Stimulated activated naive CD4-positive, alpha-beta T cell (primary cell): ENCODE results near the gene PIP5K1B.

Experiments used
- DNase-seq, 6 experiments: peaks; one replicate each; lab custom pipeline; 2025; lab: John Stamatoyannopoulos, UW

Gene PIP5K1B

DNA sequence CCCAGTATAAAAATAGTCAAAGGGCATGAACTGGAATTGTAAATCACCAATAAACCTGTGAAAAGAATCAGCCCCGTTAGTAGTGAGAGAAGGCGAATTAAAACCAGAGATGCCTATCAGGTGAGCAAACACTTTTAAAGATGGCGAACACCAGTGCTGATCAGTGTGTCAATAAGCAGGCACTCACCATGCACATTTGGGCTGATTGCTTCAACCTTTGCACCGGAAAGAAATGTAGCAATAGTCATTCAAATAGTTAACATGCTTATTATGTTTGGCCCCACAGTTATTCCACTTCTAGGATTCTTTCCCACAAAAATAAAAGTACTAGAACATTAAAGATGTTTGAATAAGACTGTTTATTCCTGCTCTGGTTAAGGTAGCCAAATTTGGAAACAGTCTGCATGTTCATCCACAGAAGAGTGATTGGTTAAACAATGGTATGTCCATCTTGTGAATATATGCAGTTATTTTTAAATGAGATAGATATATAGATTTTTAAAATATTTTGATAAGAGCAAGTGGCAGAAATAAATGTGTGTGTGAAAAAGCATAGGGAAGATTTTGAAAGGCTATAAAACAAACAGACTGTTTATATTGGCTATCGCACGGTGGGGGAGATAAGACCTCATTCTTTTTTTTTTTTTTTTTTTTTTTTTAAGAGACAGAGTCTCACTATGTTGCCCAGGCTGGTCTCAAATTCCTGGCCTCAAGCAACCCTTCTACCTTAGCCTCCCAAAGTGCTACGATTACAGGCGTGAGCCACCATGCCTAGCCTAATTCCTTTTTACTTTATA, 112.2 kb downstream of the PIP5K1B start:
- DNase-seq = no peak

DNA sequence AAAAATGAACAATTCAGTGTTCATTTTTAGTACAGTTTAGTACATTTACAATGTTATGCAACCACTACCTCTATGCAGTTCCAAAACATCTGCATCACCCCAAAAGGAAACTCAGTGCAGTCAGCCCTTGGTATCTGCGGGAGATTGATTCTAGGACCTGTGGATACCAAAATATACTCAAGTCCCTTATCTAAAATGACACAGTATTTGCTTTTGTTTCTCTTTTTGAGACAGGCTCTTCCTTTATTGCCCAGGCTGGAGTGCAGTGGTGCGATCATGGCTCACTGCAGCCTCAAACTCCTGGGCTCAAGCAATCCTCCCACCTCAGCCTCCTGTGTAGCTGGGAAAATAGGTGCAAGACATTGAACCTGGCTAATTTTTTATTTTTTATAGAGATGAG, 114.0 kb downstream of the PIP5K1B start:
- no peak for DNase-seq

DNA sequence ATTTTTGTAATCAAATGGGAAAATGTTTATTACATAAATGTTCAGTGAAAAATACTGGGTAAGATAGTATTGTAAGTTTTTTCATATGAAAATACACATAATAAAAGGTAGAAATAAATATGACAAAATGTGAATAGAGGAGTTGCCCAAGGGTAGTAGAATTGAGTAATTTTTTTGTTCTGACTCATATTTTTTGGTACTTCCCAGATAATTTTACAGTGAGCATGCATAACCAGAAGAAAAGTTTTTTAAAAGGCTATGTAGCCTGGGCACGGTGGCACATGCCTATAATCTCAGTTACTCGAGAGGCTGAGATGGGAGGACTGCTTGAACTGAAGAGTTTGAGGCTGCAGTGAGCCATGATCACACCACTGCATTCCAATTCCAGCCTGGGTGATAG, 116.9 kb downstream of the PIP5K1B start:
- no peak for DNase-seq

DNA sequence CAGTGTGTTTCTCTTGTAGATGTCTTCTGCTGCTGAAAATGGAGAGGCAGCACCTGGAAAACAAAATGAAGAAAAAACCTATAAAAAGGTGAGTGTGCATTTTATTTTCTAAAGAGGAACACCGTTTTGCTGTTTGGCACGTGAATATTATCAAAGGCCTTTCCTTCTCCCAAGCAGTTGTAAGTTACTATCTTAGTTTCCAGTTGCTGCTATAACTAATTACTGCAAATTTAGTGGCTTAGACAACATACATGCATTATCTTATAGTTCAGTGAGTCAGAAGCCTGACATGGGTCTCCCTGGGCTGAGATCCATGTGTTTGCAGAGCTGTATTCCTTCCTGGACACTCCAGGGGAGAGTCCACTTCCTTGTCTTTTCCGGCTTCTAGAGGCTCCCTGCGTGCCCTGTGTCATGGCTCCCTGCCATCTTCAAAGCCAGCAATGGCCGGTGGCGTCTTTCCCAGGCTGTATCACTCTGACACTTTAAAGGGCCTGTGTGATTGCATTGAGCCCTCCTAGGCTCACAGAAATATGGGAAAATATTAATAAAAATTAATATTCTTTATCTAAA, 117.6 kb downstream of the PIP5K1B start:
- DNase-seq = no peak

DNA sequence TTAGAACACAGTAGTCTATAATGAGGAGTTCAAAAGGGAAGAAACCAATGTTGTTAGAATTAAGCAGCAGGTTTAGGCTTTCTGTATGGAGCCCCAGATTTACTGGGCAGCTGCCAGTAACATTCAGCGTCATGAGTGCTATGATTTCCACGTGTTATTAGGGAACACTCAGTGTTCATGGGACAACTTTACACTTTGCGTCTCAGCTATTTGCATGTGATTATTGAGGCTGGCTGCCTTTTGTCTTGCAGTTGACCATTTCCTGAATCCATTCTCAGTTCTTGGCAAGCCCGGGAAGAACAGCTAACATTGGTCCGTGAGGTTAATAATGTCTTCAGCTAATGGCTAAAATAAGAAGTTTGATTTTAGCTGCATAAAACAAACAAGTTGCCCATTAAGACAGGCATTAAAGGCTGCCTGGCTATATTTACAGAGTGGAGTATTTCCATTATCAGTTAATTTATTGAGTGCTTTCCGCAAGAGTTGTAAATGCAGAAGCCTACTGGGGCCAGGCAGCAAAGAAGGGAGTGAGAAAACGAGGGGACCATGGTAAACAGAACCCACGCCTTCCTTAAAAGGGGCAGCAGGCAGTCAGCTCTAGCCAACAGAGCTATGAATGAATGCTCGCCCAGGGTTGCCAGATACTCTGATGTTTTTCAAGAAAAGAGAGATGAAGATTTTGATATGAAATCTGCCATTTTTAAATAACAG, 120.9 kb downstream of the PIP5K1B start:
- no peak for DNase-seq

DNA sequence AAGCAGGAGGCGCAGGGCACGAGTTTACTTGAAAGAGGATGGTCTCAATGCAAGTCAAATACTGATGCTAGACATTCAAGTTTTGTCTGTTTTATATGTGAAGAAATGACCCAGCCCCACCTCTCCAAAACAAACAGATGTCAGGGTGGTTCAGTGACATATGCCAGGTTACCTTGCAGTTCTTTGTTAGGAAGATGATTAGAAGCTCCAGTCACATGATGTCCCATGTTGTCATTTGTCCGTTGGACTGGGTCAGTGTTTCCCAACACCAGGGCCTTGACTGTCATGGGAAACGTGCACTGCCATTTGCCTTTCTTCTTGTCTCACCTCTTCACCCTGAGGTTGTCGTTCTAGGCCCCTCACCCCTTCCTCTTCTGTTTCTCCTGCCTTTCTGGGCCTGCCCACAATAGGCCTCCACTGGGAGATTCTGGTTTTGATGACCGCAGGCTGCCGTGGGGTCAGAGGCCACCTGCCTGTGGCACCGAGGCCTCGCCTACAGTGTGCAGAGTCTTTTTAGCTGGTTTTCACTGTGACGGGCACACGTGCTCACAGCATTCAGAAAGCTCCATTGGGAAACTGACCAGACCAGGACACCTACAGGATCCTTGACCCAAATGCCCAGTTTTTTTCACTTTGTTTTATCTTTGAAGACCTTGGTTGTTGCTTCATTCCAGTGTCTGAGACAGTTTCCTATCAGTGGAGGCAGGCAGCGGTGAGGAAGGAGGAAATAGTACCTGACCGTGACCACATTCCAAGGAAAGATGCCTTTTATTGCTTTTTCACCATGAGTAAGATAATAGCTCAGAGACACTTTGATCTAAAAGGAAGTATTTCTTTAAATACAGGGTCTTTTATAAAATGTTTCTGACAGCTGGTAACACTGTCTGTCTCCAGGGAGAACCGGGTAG, 123.1 kb downstream of the PIP5K1B start:
- DNase-seq = no peak

DNA sequence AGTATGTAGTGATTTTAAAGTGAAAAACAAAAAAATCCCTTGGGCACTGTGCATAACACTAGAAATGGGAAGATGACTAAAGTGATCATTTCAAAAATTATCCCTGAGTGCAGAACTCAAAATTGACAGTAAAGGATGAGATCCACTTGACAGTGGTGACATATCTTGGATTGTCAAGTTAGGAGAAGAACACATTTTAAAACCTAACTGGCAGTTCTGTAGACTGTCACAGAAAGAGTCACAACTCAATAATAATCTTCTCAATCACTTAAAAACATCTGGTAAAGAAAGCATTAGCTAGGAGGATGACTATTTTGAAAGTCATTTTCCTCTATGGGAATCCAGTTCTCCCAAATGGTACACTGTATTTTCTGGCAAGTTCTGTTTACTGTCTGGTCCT, 127.1 kb downstream of the PIP5K1B start:
- no peak for DNase-seq

DNA sequence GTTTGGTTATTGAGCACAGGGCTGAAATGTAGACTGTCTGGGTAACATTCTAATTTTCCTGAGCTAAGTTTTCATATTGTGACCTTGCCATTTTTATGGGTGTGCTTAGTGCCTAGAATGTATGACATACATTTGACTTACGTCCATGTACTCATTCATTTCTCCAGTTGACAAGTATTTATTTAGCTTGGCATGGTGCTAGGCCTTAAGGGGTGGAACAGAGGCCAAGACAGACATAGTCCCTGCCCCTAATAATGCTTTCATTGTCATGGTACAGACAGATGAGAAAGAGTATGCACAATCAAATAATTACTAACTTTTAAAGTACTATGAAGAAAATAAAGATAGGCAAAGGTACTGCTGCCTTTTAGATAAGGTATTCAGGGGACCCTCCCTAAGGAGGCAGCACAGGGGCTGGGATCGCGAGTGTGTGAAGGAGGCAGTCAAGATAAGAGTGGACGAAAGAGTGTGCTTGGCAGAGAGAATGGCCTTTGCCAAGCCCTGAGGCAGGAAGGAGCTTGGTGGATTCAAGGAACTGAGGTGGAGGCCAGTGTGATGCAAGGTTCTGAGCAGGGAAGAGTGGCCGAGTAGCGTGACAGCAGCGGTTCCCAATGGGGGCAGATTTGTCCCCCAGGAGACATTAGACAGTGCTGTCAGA, 128.0 kb downstream of the PIP5K1B start:
- DNase-seq = no peak

DNA sequence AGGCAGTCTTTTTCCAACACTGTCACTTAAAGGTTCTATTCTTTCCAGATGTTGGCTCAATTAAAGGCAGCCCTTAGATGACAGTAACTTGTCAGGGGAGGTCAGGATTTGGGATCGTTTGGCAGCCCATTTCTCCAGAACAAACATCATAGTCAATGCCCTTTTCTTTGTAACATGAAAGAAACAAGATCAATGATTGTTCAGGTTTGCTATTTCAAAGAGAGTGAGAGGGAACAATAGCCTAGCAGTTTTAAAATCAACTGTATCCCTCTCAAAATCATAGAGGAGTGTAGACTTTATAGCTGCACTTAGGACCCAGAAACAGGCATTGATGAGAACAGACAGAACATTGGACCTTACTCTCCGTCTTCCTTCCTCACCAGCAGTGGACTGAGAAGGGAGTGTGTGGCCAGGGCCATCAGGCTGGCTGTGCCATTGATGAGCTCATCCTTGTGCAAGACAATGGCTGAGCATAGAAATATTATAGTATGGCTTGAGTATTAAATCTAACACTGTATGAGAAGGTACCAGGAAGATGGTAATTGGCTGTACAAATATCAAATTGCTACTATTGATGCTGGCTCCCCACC, 130.0 kb downstream of the PIP5K1B start:
- DNase-seq = no peak

DNA sequence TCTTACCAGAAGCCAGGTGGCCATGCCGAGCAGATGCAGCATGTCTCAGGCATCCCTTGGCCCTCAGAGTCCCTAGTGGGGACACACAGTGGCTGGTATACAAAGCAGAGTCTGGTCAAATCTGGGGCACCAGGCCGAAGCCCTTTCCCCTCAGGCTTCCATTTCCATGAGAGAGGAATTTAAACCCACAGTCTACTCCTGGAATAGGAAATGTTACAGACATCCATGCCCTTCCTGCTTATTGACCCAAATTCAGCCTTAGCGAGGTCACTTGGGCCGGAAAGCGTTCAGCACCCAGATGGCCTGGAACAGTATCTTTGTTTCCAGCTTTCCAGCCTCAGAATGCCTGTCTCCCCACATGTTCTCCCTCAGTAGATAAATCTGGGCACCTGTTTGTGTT, 131.7 kb downstream of the PIP5K1B start:
- DNase-seq = no peak

DNA sequence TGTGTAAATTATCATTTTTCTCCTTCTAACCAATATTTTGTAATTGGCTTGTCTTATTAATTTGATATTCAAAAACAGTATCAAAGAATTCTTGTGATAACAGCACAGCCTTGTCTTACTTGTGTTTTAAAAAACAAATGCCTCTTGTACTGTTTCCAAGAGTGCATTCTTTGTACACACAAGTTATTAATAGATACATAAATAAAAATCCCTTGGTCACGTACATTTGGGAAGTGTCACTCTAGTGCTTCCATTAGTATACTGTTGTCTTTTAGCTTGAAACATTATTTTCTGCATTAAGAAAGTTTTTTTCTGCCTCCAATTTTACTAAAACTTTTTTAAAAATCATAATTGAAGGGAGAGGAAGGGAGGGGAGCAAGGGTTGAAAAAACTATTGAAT, 133.2 kb downstream of the PIP5K1B start:
- DNase-seq = no peak

DNA sequence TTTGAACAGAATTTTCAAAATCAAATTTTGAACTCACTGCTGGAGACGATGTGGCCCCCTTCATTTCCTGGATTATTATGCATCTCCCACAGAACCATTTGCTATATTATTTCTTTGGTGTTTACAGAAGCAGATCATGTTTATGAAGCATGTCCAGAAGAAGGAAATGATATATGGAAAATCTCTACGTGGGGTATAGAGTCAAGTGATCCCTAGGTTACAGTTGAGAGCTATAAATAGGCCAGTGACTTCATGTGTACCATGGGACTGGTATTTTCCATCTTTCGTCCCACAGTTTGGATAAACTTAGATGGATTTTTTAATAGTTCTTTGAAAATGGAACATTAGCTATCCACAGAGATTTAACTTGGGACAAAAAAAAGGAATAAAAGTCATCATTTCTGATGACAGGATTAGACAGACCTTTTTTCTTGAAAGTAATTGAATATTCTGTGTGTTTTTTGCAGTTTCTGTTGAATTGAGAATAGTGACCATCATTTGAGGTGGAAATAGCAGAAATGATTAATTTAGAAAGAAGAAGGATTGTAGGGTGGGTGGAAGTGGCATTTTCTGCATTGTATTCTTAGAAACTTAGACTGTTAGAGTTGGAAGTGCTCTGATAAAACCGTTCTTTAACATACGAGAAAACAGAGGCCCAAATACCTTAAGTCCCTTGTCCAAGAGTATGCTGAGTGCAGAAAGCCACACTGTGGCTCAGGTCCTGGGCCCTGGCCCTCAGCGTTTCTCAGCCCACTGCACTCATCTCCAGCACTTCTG, 136.4 kb downstream of the PIP5K1B start:
- no peak for DNase-seq

DNA sequence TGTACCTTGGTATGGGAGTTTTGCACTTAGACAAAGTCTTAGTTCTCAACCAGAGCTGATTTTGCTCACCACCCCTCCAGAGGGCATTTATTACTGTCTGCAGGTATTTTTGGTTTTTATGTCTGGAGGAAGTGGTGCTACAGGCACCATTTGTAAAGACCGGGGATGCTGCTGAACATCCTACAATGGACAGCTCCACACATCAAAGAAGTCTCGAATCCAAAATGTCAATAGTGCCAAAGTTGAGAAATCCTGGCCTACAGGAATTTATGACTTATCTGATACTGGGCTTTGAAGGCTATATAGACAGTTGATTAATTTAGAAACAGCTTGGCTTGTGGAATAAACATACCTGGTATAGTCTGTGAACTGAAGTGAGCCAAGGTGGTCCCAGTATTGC, 137.5 kb downstream of the PIP5K1B start:
- no peak for DNase-seq

DNA sequence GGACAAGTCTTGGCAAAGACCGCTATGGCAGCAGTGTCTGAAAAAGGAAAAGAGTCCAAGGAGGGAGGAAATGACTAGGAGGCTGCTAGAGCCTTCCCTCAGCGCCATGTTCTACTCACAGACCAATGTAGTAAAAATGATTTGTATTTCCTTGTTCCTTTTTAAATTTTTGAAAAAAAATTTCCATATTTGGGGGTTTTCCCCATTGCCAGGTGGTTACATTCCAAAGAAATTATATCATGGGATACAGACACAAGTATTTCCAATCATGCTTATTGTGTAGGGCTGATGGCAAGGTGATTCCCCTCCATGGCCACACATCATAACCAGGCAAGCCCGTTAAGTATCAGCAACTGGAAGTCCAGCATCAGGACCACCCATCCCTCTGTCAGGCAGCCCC, 138.2 kb downstream of the PIP5K1B start:
- DNase-seq = no peak

DNA sequence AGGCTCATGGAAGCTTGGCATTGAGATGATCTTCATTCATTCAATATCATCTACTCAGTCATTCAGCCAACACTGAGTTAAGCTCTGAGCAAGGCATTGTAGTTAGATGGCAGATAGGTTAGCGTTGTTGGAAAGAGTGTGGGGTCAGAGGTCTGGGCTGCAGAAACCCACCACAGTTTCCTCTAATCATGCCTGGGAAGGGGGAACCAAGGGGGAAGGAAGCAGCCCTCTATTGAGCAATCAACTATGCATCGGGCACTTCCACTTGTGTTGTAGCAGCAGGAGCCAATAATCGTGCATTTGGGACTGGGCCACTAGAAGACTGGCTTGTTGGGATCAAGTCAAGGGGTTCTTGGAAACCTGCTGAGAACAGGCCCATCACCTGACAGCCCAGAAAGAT, 139.1 kb downstream of the PIP5K1B start:
- no peak for DNase-seq

DNA sequence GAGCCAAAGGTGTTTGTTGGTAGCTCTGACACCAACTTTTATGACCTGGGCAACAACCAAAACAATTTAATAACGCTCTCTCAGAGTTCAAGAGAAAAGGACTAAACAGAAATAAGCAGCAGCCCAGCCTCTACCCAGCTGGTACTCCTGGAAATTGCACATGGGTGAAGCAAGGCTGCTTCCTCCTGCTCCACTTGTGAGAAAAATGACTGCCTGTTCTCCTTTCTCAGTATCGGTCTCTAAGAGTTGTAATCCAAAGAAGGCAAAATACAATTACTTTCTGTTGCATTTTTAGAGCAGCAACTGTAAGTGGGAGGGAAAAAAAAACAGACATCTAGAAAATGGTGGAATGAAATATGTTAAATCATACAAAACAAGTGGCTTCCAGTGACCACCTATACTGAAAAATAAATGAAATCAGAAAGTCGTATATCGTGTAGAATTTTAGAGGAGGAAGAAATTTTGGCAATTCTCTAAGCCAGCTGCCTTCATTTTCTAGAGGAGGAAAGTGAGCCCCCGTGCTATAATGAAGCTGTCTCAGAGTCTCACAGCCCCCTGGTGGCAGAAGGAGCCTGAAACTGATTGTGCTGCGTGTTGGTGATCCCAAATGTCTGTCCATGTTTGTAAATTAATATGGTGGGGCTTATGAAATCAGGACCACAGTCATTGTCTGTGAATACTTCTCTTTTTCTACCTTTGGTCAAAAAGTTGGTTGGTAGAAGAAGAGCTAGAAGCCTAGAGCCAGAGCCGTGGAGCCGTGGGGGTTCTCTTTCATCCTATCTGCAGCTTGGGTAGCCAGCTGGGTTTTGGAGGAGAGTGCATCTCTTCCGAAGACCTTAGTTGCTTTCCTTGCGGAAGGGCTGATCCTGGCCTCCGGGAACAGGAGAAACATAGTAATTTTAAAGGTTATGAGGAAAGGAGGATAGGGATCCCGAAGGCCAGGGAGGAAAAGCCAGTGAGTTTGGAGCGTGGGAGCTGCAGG, 139.9 kb downstream of the PIP5K1B start:
- DNase-seq = no peak

DNA sequence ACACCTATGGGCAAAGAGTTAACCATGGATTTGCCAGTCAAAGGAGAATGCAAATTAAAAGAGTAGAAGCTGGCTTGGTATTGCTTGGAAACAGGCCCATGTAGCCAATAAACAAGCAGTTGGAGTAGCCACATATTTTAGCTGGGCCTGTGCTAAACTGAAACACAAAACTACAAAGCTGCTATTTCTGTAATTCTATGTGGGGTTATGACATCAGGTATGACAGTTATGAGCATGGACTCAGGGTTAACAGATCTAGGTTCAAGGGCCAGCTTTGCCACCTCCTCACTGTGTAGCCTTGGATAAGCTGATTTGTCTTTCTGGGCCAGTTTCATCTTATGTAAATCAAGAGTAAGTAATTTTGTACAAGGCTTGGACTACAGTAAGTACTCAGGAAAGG, 142.7 kb downstream of the PIP5K1B start:
- no peak for DNase-seq

DNA sequence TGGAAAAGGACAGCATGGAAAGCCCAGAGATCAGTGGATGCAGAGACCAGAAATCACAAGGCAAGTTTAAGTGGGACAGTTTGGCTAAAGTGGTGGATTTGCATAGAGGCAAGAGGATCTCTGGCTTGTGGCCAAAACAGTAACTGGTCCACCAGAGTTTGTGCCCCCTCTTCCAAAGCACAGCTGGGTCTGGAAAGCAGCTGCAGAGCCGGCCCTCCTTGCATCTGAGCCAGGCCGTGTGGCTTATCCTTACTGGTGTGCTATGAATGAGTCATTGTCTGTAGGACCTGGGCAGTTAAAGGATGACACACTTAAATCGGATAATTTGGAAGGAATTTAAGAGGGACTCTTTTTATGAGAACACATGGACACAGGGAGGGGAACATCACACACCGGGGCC, 146.6 kb downstream of the PIP5K1B start:
- DNase-seq = no peak

DNA sequence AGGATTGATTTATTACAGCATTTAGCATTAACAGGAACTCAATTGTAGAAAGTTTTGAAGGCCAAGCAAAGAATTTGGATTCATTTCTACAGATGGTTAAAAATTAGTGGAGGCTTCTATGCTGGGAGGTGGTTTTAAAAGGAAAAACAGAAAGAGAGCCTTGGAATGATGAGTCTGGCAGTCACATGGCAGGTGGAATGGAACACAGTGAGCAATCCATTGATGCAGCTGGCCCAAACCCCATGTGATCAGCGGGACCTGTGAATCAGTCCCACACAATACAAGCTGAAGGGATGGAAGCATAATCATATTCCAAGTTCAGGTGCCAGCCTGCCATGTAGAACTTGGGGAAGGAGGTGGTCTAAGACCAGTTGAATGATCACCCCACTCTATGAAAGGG, 147.9 kb downstream of the PIP5K1B start:
- no peak for DNase-seq
